Stimulated activated CD4-positive, alpha-beta T cell treated with anti-CD3 and anti-CD28 coated beads, Interleukin-2, amount 100 ng/mL, for 48 hours (primary cell): Measurements from ENCODE around the gene GPRC5B.

Experiments used
- DNase-seq, 2 donors: peaks; one replicate each; pipeline ENCODE4 v3.0.0-alpha.2; 2020

GPRC5B gene

DNA sequence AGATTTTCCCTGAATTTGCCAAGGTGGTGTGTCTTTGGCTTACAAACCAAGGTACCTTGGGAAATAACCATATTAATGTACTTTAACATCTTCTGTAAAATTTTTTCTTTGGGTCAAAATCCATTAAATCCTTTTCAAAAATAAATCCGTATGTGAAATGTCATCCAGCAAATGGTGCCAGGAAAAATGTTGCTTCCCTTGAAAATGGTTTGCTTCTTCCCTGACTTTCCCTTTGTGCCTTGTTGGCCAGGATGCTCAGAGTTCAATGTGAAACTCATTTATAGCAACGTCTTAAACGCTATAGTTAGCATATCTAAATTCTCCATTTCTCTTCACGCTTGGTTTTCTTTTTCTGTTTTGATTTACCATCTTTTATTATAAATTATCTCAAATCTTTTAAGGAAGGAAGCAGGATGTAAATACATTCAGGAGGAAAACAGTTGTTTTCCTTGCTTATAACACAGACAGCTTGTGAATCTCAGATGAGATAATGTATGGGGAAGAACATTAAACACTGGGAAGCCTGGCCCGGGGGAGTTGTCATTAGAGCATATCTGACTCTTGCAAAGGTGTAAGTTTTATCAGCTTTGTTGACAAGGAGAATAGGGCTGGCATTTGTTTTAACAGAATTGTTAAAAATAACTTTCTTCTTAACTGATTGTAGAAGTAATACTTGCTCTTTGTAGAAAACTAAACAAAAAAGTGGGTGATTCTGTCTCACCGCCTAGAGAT, 42.1 kb downstream of the GPRC5B start:
- no peak for DNase-seq

DNA sequence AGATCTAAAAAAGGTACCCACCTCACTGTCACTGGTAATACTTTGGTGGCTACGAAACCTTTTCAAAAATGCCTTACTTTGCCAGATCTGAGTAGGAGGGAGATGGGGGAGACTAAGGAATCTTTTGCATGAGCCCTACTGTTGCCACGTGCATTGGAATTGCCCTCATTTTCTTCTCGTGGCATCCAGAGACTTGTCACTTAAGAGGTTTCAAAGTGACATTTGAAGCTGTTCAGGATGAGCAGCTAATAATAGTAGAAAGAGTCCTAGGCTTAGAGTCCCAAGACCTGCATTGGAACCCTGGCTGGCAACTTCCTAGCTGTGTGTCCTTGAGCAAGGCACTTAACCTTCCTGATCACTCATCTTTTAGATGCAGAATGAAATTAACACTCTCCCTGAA, 43.5 kb downstream of the GPRC5B start:
- DNase-seq, result no peak

- no peak for DNase-seq
These were observed 44.0 kb downstream of the GPRC5B start for GRCh38 chr16:19840524-19841110.

DNA sequence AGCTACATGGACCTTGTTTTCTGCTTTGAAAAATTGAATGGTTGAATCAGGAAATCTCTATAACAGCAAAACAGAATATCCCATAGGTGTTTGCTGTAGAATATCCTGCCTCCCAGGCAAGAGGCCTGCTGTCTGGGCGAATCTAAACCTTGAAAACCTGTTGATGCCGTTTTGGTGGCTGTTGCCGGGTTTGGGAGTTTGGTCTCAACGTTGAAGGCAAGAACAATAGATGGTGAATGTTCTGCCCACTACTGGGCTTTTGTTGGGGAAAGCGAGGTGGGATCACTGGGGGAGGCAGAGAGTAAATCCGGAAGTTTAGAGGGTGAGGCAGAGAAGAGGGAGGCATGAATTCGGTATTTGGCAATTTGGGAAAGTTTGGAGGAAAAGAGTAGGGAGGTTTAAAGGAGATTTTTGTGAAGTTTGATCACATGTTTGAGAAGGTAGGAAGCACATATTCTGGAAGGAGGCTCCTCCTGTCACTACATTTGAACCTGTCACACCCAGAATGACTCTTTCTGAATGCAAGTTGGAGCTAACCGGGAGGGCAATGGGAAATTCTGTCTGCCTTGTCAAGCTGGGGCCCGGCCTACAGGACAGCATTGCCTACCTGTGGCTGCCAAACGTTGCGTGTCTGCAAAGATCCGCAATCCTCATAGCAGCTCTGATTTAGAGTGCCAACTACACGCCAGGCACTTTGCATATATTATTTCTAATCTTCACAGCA, 46.5 kb downstream of the GPRC5B start:
- DNase-seq, result no peak

GRCh38 chr16:19837331-19837980, 47.2 kb downstream of the GPRC5B start:
- DNase-seq, result no peak

GRCh38 chr16:19835968-19836421, 48.7 kb downstream of the GPRC5B start:
- DNase-seq, result no peak

DNA sequence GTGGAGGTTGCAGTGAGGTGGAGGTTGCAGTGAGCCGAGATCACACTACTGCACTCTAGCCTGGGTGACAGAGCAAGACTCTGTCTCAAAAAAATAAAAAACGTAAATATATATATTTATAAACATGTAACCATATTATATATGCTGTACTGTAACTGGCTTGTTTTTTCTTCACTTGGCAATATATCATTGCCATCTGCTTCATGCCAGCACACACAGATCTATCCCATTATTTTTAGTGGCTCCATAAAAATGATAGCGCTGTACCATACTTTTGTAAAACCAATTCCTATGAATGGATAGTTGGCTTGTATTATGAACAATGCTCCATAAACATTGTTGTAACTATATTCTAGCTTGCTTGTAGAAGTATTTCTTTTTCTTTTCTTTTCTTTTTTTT, 49.5 kb downstream of the GPRC5B start:
- DNase-seq, result no peak

DNA sequence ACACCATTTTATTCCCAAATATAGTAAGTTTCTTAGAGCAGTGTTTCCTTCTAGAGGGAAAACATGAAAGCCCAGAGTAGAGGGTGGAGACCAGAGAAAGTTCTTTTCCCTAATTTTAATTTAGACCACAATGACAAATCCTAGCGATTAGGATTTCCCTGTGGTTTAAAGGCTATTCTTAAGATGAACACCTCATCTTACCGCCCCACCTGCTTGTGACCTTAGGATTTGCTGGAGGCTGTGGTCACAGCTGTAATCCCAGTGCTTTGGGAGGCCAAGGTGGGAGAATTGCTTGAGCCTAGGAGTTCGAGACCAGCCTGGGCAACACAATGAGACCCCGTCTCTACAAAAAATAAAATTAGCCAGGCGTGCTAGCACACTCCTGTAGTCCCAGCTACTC, 51.1 kb downstream of the GPRC5B start:
- no peak for DNase-seq

- no peak for DNase-seq
These were observed 51.5 kb downstream of the GPRC5B start for GRCh38 chr16:19833176-19833575.

GRCh38 chr16:19831678-19832077, 53.0 kb downstream of the GPRC5B start:
- no peak for DNase-seq

DNA sequence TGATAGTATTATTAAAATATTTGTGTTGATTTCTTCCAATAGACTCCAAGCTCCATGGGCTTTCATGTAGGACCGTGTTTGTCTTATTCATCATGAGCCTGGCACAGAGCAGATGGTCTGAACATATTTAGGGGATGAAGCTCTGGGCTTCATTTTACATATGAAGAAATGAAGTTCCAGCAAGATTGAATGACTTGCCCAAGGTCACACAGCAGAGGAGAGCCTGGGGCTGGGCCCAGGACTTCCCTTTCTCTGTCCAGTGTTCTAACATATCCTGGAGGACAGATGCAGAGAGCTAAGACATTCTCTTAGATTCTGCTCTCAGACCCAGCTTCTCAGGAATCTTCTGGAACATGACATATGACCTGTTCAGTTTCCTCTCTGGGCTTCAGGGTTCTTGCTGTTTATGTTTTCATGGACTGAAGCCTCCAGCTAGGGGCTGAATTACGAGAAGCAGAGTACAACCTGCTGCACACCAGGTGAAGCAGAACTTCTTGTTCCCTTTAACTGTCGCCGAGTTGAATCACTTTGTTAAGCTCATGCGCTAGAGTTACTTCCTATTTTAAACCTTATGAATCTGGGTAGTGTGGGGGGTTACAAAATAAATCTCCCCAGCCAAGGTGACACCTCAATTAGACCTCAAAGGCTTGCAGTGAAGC, 53.6 kb downstream of the GPRC5B start:
- no peak for DNase-seq

GRCh38 chr16:19829844-19830692, 54.6 kb downstream of the GPRC5B start:
- no peak for DNase-seq

DNA sequence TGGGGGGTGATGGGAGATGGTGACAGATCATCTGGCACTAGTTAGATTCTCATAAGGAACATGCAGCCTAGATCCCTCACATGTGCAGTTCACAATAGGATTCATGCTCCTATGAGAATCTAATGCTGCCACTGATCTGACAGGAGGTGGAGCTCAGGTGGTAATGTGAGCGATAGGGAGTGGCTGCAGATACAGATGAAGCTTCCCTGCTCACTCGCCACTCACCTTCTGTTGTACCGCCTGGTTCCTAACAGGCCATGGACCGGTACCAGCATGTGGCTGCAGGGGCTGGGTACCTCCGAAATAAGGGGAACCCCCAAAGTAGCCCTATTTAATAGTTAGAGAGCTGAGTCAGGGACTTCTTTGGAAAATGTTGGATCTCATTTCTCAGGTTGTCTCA, 60.4 kb downstream of the GPRC5B start:
- DNase-seq, result no peak

- no peak for DNase-seq
These were observed 61.3 kb downstream of the GPRC5B start for GRCh38 chr16:19823322-19823721.

- no peak for DNase-seq
These were observed 62.1 kb downstream of the GPRC5B start for GRCh38 chr16:19822533-19822932.

DNA sequence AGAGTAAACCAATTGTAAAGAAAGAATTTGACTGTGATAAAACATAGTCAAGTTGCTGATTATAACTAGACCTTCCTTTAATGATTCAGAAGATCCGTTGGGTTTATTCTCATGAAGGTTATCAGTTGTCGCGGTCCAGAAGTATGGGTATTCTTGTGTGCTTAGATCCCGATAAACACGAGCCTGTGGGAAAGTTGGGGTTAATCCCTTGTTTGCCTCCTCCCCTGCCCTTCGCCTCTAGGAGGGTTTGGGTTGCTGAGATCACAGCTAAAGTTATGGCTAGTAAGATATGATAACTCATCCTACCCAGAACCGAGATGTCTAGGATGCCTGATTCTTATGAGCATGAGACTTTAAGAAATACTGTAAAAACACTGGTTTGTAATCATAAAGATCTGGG, 66.8 kb downstream of the GPRC5B start:
- DNase-seq, result no peak

DNA sequence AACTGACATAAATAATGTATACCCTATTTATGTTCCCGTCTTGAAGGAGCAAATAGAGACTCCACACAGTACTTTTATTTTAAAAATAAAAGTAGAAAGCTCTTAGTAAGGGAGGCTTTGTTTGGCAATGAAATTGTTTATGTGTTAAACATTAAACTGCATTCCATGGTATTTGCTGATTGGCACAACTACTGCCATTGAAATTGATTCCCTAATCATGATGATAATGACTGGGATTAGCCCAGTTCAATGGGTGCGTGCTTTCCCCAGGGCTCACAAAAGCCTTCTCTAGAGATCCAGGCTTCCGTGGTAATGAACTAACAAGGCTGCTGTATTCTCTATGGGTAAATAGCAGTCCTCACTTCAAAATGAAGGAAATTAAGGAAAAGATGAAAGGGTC, 67.5 kb downstream of the GPRC5B start:
- DNase-seq, result no peak

- DNase-seq, result no peak
These were observed 69.2 kb downstream of the GPRC5B start for GRCh38 chr16:19815418-19815817.

DNA sequence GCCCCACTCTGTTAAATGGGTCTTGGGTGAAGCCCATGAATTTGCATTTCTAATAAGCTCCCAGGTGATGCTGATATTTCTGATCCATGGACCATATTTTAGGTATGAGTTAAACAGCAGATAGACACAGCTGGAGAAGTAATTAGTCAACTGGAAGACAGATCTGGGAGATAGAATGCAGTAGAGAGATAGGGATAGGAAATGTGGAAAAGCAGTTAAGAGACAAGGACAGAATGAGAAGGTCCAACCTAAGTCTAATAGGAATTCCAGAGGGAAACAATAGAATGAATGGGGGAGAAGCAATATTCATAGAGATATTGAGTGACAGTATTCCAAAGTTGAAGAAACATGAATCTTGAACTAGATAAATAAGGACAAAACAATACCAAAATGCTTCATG, 71.7 kb downstream of the GPRC5B start:
- no peak for DNase-seq

- DNase-seq, result no peak
These were observed 73.6 kb downstream of the GPRC5B start for GRCh38 chr16:19810817-19811731.

GRCh38 chr16:19809693-19810092, 75.0 kb downstream of the GPRC5B start:
- DNase-seq, result no peak
